ENCODE results near the gene TMSB4X. TPM values are rescaled to one million over a fixed set of nuclear protein-coding genes. Genes with fewer than 3 reads are reported as not detected.

Gene TMSB4X
- total and polyA plus RNA-seq, 2 donors (not counting 3 experiments of a cell fraction or from before 2014, with no cell fraction given), result 4,136 to 6,858 TPM

DNA sequence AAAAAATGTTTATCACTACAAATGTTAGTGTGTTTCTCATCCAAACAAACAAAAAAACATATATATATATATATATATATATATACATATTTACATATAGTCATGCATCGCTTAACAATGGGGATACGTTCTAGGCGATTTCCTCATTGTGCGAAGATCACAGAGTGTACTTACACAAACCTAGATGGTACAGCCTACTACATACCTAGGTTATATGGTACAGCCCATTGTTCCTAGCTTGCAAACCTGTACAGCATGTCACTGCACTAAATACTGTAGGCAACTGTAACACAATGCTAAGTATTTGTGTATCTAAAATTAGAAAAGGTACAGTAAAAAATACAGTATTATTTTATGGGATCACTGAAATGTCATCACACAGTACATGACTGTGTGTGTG, 16.4 kb upstream of the TMSB4X start:
- no peaks in the 10 kb centered on the region for H4K20me1 ChIP-seq (replicated peaks; ENCODE audit: control insufficient read depth, extremely low read depth, insufficient read depth, low read length)
- H3K4me1 ChIP-seq (ENCODE audit: control insufficient read depth, extremely low read depth, insufficient read depth, low read length), result peaks cover 26% of the 10 kb centered on the region
- dilution Hi-C loops (cut with MboI; ENCODE audit: extremely low pct_ligation_motif_present, low sequenced_read_pairs), result no loop called here
- FAIRE-seq (no peak), DNase-seq (ENCODE audit: low read depth, low spot score) (no peak)
- intact Hi-C loops (cut with micrococcal nuclease), result loop anchor here (10.0 kb wide), 1 partner anchor 1916 kb away; the partner anchor contains the start of genes FANCB and MOSPD2
- H2AFZ ChIP-seq (ENCODE audit: low read depth, low read length), result no peak overlapping the region
- no peaks in the 10 kb centered on the region for H3K79me2 ChIP-seq (ENCODE audit: control insufficient read depth, insufficient read depth, low read length)
- no peak overlapping the region for H3K4me3 ChIP-seq (replicated peaks in 1 of 3; ENCODE audit: insufficient read depth in 1 of 3, low read depth in 1 of 3, low read length in 3 of 3)
- H3K9me3 ChIP-seq (replicated peaks; ENCODE audit: control insufficient read depth, insufficient read depth, low read length), result no peaks in the 10 kb centered on the region
- POLR2A ChIA-PET, result no interaction called here
- no peaks in the 10 kb centered on the region for H3K27me3 ChIP-seq (ENCODE audit: control insufficient read depth in 2 of 2, insufficient read depth in 2 of 2, low read length in 2 of 2)
- CTCF ChIA-PET, result interaction anchor here (2.2 kb wide), 1 partner anchor 12 kb away, joined by 6 read pairs; no protein-coding TSS in a partner anchor
- no peaks in the 10 kb centered on the region for H3K36me3 ChIP-seq (ENCODE audit: control insufficient read depth in 2 of 2, extremely low read depth in 1 of 2, insufficient read depth in 2 of 2, low read length in 2 of 2)
- no peak for TF ChIP-seq MYC (IDR thresholded peaks at IDR 0.05; ENCODE audit: low read depth, low read length)
- TF ChIP-seq POLR2AphosphoS5 (IDR thresholded peaks at IDR 0.05; ENCODE audit: insufficient read depth, low read depth, low read length), result no peak
- TF ChIP-seq, protein P1, sequence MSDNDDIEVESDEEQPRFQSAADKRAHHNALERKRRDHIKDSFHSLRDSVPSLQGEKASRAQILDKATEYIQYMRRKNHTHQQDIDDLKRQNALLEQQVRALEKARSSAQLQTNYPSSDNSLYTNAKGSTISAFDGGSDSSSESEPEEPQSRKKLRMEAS (IDR thresholded peaks at IDR 0.05; ENCODE audit: insufficient read depth, insufficient read length), result no peak
- no peak for TF ChIP-seq EZH2 (IDR thresholded peaks at IDR 0.05; ENCODE audit: borderline replicate concordance, low read depth, low read length, severe bottlenecking)
- TF ChIP-seq FOS (IDR thresholded peaks at IDR 0.05; ENCODE audit: borderline replicate concordance, insufficient read depth, low read length), result no peak
- TF ChIP-seq POLR2A (IDR thresholded peaks at IDR 0.05; ENCODE audit: low read depth, low read length), result no peak
- TF ChIP-seq, protein P2, sequence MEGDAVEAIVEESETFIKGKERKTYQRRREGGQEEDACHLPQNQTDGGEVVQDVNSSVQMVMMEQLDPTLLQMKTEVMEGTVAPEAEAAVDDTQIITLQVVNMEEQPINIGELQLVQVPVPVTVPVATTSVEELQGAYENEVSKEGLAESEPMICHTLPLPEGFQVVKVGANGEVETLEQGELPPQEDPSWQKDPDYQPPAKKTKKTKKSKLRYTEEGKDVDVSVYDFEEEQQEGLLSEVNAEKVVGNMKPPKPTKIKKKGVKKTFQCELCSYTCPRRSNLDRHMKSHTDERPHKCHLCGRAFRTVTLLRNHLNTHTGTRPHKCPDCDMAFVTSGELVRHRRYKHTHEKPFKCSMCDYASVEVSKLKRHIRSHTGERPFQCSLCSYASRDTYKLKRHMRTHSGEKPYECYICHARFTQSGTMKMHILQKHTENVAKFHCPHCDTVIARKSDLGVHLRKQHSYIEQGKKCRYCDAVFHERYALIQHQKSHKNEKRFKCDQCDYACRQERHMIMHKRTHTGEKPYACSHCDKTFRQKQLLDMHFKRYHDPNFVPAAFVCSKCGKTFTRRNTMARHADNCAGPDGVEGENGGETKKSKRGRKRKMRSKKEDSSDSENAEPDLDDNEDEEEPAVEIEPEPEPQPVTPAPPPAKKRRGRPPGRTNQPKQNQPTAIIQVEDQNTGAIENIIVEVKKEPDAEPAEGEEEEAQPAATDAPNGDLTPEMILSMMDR (IDR thresholded peaks at IDR 0.05; ENCODE audit: extremely low read depth in 1 of 2, insufficient read depth in 1 of 2, low read depth in 1 of 2, low read length in 2 of 2), result no peak
- no peak for TF ChIP-seq GATA2 (IDR thresholded peaks at IDR 0.05; ENCODE audit: insufficient read depth, insufficient read length, low read depth, low read length)
- no peak for TF ChIP-seq JUN (IDR thresholded peaks at IDR 0.05; ENCODE audit: borderline replicate concordance, insufficient read depth, insufficient read length, low read depth)
- BruUV-seq (replicated peaks), result no TSS peak
- H3K9me1 ChIP-seq (replicated peaks; ENCODE audit: control insufficient read depth, extremely low read depth, insufficient read depth, low read length), result no peaks in the 10 kb centered on the region
- no peak overlapping the region for H3K4me2 ChIP-seq (ENCODE audit: insufficient read depth, low read length)
- H3K9ac ChIP-seq (replicated peaks; ENCODE audit: extremely low read depth, insufficient read depth, low read length), result no peak overlapping the region
- H3K27ac ChIP-seq (ENCODE audit: insufficient read depth, low read depth, low read length), result no peak overlapping the region

Data from endothelial cell of umbilical vein (primary cell).